HCT116 (cell line): ENCODE measurements around the gene DAAM2.

ENCODE experiments used
- POLR2A ChIP-seq: IDR thresholded peaks from 2 replicates; pipeline ENCODE4 v1.7.0; 2011; ENCODE audit warnings: borderline replicate concordance; ENCODE audit not compliant: insufficient read depth, insufficient read length; ENCODE audit errors: extremely low read depth
- RAD21 ChIP-seq: IDR thresholded peaks from 2 replicates; pipeline ENCODE4 v1.6.1; 2012; ENCODE audit warnings: low read depth, mild to moderate bottlenecking

- no peak for TF ChIP-seq RAD21
- TF ChIP-seq POLR2A, result no peak
Measured at GRCh38 chr6:39941820-39942219, 149.6 kb downstream of the DAAM2 start.
